Mesendoderm (in vitro differentiated cells): Measurements from ENCODE around the gene SEPTIN1.

ENCODE experiments used
- DNase-seq: peaks from one replicate; pipeline ENCODE4 v3.0.0; 2013
- H2AK5ac ChIP-seq: 2 replicates; pipeline ENCODE4 v1.6.1; 2013; ENCODE audit warnings: low read length, inconsistent platforms
- H2BK120ac ChIP-seq: 2 replicates; pipeline ENCODE4 v1.6.1; 2013; ENCODE audit warnings: low read depth, mild to moderate bottlenecking, low read length, moderate library complexity, mixed read lengths
- H2BK15ac ChIP-seq: replicated peaks from 2 replicates; pipeline ENCODE4 v1.6.1; 2013; ENCODE audit warnings: low read depth, mild to moderate bottlenecking, moderate library complexity
- H2BK5ac ChIP-seq: 2 replicates; pipeline ENCODE4 v1.6.1; 2013; ENCODE audit warnings: low read length, inconsistent platforms
- H3K18ac ChIP-seq: 2 replicates; pipeline ENCODE4 v1.6.1; 2013; ENCODE audit warnings: mild to moderate bottlenecking, low read length, mixed read lengths
- H3K23ac ChIP-seq: one replicate; pipeline ENCODE4 v1.6.1; 2013; ENCODE audit warnings: low read length
- H3K27ac ChIP-seq: 2 replicates; pipeline ENCODE4 v1.5.1; 2013; ENCODE audit warnings: low read depth, mild to moderate bottlenecking, inconsistent platforms, low read length, moderate library complexity
- H3K27me3 ChIP-seq: 2 replicates; pipeline ENCODE4 v1.6.1; 2013; ENCODE audit warnings: low read length, control low read depth, mild to moderate bottlenecking, inconsistent platforms; ENCODE audit not compliant: insufficient read depth, poor library complexity
- H3K36me3 ChIP-seq: 2 replicates; pipeline ENCODE4 v1.6.1; 2013; ENCODE audit warnings: low read length, inconsistent platforms; ENCODE audit not compliant: control insufficient read depth, insufficient read depth
- H3K4ac ChIP-seq: one replicate; pipeline ENCODE4 v1.6.1; 2013; ENCODE audit warnings: low read depth, mild to moderate bottlenecking, low read length, moderate library complexity
- H3K4me1 ChIP-seq: 2 replicates; pipeline ENCODE4 v1.6.1; 2013; ENCODE audit warnings: low read depth, low read length, inconsistent platforms; ENCODE audit not compliant: control insufficient read depth
- H3K4me2 ChIP-seq: 2 replicates; pipeline ENCODE4 v1.6.1; 2013; ENCODE audit warnings: low read length
- H3K4me3 ChIP-seq: 2 replicates; pipeline ENCODE4 v1.5.1; 2013; ENCODE audit warnings: mild to moderate bottlenecking, low read length
- H3K56ac ChIP-seq: one replicate; pipeline ENCODE4 v1.6.1; 2013; ENCODE audit warnings: low read length
- H3K79me1 ChIP-seq: 2 replicates; pipeline ENCODE4 v1.6.1; 2013; ENCODE audit warnings: low read length, inconsistent platforms
- H3K79me2 ChIP-seq: 2 replicates; pipeline ENCODE4 v1.6.1; 2013; ENCODE audit warnings: mild to moderate bottlenecking, low read length; ENCODE audit not compliant: control insufficient read depth, insufficient read depth
- H3K9ac ChIP-seq: 2 replicates; pipeline ENCODE4 v1.6.1; 2013; ENCODE audit warnings: low read length, inconsistent platforms
- H4K5ac ChIP-seq: one replicate; pipeline ENCODE4 v1.6.1; 2013; ENCODE audit warnings: low read length
- H4K8ac ChIP-seq: one replicate; pipeline ENCODE4 v1.6.1; 2013; ENCODE audit warnings: low read depth, mild to moderate bottlenecking, control low read depth, low read length, moderate library complexity
- WGBS: extraction: QIAGEN DNeasy Blood & Tissue Kit; methylation state at CpG from one replicate; pipeline ENCODE4 v1.1.7; 2013; ENCODE audit warnings: low lambda C conversion rate, missing lambda C conversion rate; ENCODE audit not compliant: insufficient coverage; ENCODE audit errors: extremely low coverage; 5-methylcytosine and 5-hydroxymethylcytosine counted together

The SEPTIN1 gene

GRCh38 chr16:30421010-30421409 is 38.6 kb upstream of the SEPTIN1 start:
- H3K4ac ChIP-seq: no peak overlapping the region
- H3K18ac ChIP-seq: no peak overlapping the region
- no peak overlapping the region for H4K5ac ChIP-seq
- H3K4me2 ChIP-seq: no peak overlapping the region
- no CpG with 5 or more reads among the region's 5 CpGs for WGBS
- H3K56ac ChIP-seq: no peak overlapping the region
- H3K4me1 ChIP-seq: no peaks in the 10 kb centered on the region
- no peak overlapping the region for H2BK120ac ChIP-seq
- H3K4me3 ChIP-seq: no peak overlapping the region
- H3K23ac ChIP-seq: no peak overlapping the region
- no peak for DNase-seq
- H3K79me1 ChIP-seq: peaks cover 4% of the 10 kb centered on the region
- H3K36me3 ChIP-seq: peaks cover 9% of the 10 kb centered on the region
- H3K9ac ChIP-seq: no peak overlapping the region
- H3K79me2 ChIP-seq: no peaks in the 10 kb centered on the region
- no peak overlapping the region for H3K27ac ChIP-seq
- no peak overlapping the region for H2BK15ac ChIP-seq
- H4K8ac ChIP-seq: no peak overlapping the region
- H2BK5ac ChIP-seq: no peak overlapping the region
- no peak overlapping the region for H2AK5ac ChIP-seq
- no peaks in the 10 kb centered on the region for H3K27me3 ChIP-seq

- peak overlapping the region; percentile 78 for H3K4me2 ChIP-seq
- no peak overlapping the region for H3K18ac ChIP-seq
- H3K27ac ChIP-seq: peak overlapping the region; percentile 24
- no peaks in the 10 kb centered on the region for H3K79me1 ChIP-seq
- H2BK120ac ChIP-seq: no peak overlapping the region
- peak overlapping the region; percentile 2 for H3K4ac ChIP-seq
- peak overlapping the region; percentile 82 for H3K9ac ChIP-seq
- H4K5ac ChIP-seq: no peak overlapping the region
- H3K4me3 ChIP-seq: no peak overlapping the region
- WGBS: no CpG with 5 or more reads among the region's 31 CpGs
- no peaks in the 10 kb centered on the region for H3K79me2 ChIP-seq
- no peak for DNase-seq
- H3K56ac ChIP-seq: peak overlapping the region; percentile 89
- no peaks in the 10 kb centered on the region for H3K27me3 ChIP-seq
- H2BK5ac ChIP-seq: no peak overlapping the region
- H2BK15ac ChIP-seq: no peak overlapping the region
- H4K8ac ChIP-seq: no peak overlapping the region
- peaks cover 3% of the 10 kb centered on the region for H3K36me3 ChIP-seq
- H2AK5ac ChIP-seq: no peak overlapping the region
- no peak overlapping the region for H3K23ac ChIP-seq
- H3K4me1 ChIP-seq: no peaks in the 10 kb centered on the region
These were observed 36.2 kb upstream of the SEPTIN1 start for GRCh38 chr16:30418350-30419181.

- H3K23ac ChIP-seq: no peak overlapping the region
- H3K79me1 ChIP-seq: no peaks in the 10 kb centered on the region
- H3K79me2 ChIP-seq: no peaks in the 10 kb centered on the region
- peak overlapping the region; percentile 89 for H3K56ac ChIP-seq
- H3K4me2 ChIP-seq: peak overlapping the region; percentile 78
- no peaks in the 10 kb centered on the region for H3K27me3 ChIP-seq
- H4K5ac ChIP-seq: no peak overlapping the region
- peak overlapping the region; percentile 82 for H3K9ac ChIP-seq
- peak; percentile 98 for DNase-seq
- H3K18ac ChIP-seq: peak overlapping the region; percentile 33
- no peak overlapping the region for H2AK5ac ChIP-seq
- no peak overlapping the region for H4K8ac ChIP-seq
- no peak overlapping the region for H2BK5ac ChIP-seq
- H2BK120ac ChIP-seq: no peak overlapping the region
- WGBS: no CpG with 5 or more reads among the region's 140 CpGs
- H3K4ac ChIP-seq: peak overlapping the region; percentile 2
- peak overlapping the region; percentile 24 for H3K27ac ChIP-seq
- no peaks in the 10 kb centered on the region for H3K4me1 ChIP-seq
- H2BK15ac ChIP-seq: no peak overlapping the region
- H3K4me3 ChIP-seq: peak overlapping the region; percentile 35
- peaks cover 2% of the 10 kb centered on the region for H3K36me3 ChIP-seq
These were observed 35.4 kb upstream of the SEPTIN1 start for GRCh38 chr16:30417529-30418349.

GRCh38 chr16:30416624-30417528 is 34.5 kb upstream of the SEPTIN1 start:
- peak; percentile 26 for DNase-seq
- Histone ChIP-seq H2BK120ac (no peak overlapping the region), H2BK15ac (no peak overlapping the region), H3K9ac (peak overlapping the region; percentile 82), H3K27me3 (no peaks in the 10 kb centered on the region), H3K23ac (no peak overlapping the region), H3K4me2 (peak overlapping the region; percentile 78), H3K4me1 (no peaks in the 10 kb centered on the region), H4K5ac (no peak overlapping the region), H3K36me3 (peaks cover 2% of the 10 kb centered on the region), H3K27ac (no peak overlapping the region), H2BK5ac (no peak overlapping the region), H3K4ac (no peak overlapping the region), H4K8ac (no peak overlapping the region), H2AK5ac (no peak overlapping the region), H3K56ac (peak overlapping the region; percentile 89), H3K79me1 (no peaks in the 10 kb centered on the region), H3K79me2 (no peaks in the 10 kb centered on the region), H3K4me3 (no peak overlapping the region), H3K18ac (peak overlapping the region; percentile 33)
- no CpG with 5 or more reads among the region's 18 CpGs for WGBS

- no CpG with 5 or more reads among the region's 4 CpGs for WGBS
These were observed 33.8 kb upstream of the SEPTIN1 start for GRCh38 chr16:30416047-30416603.

More at GRCh38 chr16:30416047-30416603, 33.8 kb upstream of the SEPTIN1 start:
- no peak overlapping the region for H3K18ac ChIP-seq
- no peak overlapping the region for H3K4ac ChIP-seq
- H2BK15ac ChIP-seq: no peak overlapping the region
- no peak overlapping the region for H3K9ac ChIP-seq
- H3K27me3 ChIP-seq: no peaks in the 10 kb centered on the region
- H4K8ac ChIP-seq: no peak overlapping the region
- no peaks in the 10 kb centered on the region for H3K79me2 ChIP-seq
- H3K4me1 ChIP-seq: no peaks in the 10 kb centered on the region
- H3K4me2 ChIP-seq: no peak overlapping the region
- H3K27ac ChIP-seq: no peak overlapping the region
- no peak overlapping the region for H2AK5ac ChIP-seq
- H2BK120ac ChIP-seq: no peak overlapping the region
- H4K5ac ChIP-seq: no peak overlapping the region
- peak; percentile 25 for DNase-seq
- H3K23ac ChIP-seq: no peak overlapping the region
- H2BK5ac ChIP-seq: no peak overlapping the region
- no peak overlapping the region for H3K4me3 ChIP-seq
- peaks cover 1% of the 10 kb centered on the region for H3K79me1 ChIP-seq
- no peak overlapping the region for H3K56ac ChIP-seq
- peaks cover 6% of the 10 kb centered on the region for H3K36me3 ChIP-seq
